ENCODE results near the gene FAM89B.

DNA sequence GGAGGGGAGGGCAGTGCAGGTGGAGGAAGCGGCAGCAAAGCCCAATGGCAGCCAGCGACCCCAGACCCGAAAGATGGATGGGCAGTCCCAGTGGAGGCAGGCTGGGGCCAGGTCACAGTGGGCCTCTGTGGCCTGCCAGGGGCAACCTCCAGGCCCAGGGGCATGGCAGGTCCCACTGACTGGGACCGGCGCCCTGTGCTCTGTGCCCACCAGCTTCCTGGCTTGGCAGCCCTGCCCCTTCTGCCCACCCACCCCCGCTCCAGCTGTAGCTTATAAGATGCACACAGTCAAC lies 27.6 kb downstream of the FAM89B start:
- no peak for TF ChIP-seq EP300 (IDR thresholded peaks at IDR 0.05)
- no peak for TF ChIP-seq POLR2A (IDR thresholded peaks at IDR 0.05)
